ENCODE measurements around the gene KANSL1.

KANSL1 gene

GRCh38 chr17:46064460-46064859, 128.8 kb downstream of the KANSL1 start:
- no peak for DNase-seq

GRCh38 chr17:46063241-46063640, 130.0 kb downstream of the KANSL1 start:
- no peak for DNase-seq

DNA sequence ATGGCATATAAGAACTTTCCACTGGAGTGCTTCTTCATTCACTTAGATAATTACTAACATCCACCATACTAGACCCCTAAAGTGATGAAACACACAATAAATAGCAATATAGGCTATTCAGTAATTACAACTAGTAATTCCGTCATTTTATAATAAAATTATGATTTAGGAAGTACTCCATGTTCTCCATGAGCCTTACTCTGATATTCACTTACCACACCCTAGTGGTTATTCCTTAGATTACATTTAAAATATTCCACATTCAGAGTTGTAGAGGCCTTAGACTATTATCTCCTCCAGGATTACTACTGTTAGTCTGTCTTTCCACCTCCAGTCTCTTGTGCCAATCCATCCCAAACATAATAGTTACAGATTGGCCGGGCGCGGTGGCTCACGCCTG, 131.8 kb downstream of the KANSL1 start:
- DNase-seq = no peak

DNA sequence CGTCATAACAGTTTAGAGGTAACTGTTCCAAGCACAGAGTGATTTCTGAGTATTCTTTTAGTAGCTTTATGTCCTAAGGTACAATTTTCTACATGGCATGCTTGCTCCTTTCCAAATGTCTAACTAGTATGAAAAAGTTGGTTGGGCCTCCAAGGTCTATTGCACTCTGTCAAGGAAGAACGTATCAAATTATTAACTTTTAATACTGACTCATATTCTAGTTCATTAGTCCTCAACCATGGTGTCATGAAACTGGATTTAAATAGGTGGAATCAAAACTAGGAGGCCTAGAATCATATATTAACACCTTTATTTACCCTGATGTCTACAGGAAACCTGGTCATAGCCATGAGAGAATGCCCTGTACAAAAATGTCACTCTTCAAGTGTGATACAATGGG, 132.8 kb downstream of the KANSL1 start:
- DNase-seq = no peak

DNA sequence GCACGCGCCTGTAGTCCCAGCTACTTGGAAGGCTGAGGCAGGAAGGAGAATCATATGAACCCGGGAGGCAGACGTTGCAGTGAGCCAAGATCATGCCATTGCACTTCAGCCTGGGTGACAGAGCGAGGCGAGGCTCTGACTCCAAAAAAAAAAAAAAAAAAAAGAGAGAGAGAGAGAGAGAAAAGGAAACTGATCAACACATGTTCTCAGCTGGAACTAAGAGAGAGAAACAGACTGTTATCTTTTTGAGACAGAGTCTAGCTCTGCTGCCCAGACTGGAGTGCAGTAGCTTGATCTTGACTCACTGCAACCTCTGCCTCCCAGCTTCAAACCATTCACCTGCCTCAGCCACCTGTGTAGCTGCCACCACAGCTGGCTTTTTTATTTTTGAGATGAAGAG, 133.7 kb downstream of the KANSL1 start:
- no peak for DNase-seq

DNA sequence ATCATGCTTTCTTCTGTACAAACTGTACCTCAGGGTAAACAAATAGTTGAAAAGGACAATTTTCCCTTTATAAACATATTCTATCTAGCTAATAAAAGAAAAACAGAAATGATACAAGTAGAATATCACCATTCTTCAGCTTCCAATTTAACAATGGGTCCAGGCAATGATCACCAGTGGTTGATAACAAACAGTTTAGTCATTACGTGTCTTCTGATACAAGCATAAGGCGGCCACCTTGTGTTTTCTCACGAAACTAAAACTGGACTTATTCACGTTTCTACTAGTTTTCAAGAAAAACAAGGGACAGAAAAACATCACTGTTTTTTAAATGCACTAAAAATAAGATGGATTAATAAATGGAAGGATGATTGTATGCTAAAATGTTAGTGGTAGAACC, 135.9 kb downstream of the KANSL1 start:
- DNase-seq = no peak

DNA sequence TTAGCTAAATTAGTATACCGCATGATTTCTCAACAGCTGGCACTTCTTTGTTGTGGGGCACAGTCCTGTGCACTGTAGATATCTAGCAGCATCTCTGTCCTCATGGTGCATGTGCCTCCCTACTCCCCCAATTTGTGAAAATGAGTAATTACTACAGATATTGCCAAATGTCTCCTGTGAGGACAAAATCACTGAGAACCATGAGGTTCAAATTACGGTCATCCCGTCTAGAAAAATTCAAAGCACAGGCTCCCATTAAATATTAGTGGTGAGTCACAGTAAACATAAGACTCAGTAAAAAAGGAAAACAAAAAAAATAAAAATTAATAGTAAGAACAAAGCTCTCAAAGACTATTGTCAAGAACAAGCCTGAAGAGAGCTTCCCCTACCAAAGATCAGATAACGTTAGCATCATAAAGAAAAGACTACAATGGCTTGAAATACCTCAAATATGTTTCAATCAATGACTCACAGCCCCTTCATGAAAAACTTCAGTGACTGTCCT, 136.4 kb downstream of the KANSL1 start:
- no peak for DNase-seq

DNA sequence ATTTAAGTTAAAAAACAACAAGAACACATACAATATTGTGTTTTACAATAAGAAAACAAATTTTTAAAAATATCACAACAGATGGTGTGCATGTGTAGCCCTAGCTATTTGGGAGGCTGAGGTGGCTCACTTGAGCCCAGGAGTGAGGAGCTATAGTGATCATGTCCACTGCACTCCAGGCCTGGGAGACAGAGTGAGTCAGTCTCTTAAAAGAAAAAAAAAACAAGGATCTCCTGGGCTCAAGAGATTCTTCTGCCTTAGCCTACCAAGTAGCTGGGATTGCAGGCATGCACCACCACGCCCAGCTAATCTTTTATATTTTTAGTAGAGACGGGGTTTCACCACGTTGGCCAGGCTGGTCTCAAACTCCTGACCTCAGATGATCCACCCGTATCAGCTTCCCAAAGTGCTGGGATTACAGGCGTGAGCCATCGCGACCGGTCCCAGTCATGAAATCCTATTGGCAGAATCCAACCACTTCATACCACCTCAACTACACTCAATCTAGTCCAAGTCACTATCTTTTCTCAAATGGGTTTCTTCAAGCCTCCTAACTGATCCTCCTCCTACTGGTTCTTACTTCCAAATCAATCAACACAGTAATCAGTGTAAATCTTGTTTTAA, 139.2 kb downstream of the KANSL1 start:
- no peak for DNase-seq

GRCh38 chr17:46049656-46050055, 143.6 kb downstream of the KANSL1 start:
- no peak for DNase-seq

DNA sequence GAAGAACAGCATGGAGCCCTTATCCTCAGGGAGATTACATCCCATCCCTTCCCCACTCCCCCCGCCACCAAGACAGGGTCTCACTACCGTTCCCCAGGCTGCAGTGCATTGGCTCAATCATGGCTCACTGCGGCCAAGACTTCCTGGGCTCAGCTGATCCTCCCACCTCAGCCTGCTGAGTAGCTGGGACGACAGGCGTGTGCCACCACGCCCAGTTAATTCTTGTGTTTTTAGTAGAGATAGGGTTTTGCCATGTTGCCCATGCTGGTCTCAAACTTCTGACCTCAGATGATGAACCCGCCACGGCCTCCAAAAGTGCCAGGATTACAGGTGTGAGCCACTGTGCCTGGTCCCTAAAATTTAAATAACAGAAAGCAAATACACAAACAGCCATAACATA, 145.4 kb downstream of the KANSL1 start:
- no peak for DNase-seq

GRCh38 chr17:46047398-46047797, 145.8 kb downstream of the KANSL1 start:
- no peak for DNase-seq

GRCh38 chr17:46046957-46047356, 146.3 kb downstream of the KANSL1 start:
- no peak for DNase-seq

GRCh38 chr17:46045639-46046038, 147.6 kb downstream of the KANSL1 start:
- no peak for DNase-seq

- no peak for DNase-seq
Observed at GRCh38 chr17:46044989-46045388, 148.2 kb downstream of the KANSL1 start.

GRCh38 chr17:46044286-46044928, 148.8 kb downstream of the KANSL1 start:
- DNase-seq = peak; percentile 51

GRCh38 chr17:46043606-46044005, 149.6 kb downstream of the KANSL1 start:
- DNase-seq = no peak

DNA sequence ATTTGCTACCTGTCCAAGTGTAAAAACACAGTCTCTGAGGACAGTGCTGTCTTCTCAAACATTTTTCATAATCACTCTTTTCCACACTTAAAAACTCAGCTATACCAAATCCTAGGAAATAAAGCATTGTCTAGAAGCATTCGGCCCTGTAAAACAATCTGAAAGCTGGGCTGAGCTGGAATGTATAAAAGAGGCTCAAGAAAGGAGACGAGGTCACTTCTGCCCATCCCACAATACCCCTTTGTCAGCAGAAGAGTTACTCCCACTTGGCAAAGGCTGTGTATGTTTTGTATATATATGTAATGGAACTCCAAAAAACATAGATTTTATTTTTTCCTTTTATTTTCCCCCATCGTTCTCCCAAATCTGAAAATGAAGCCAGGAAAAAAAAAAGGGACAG, 150.3 kb downstream of the KANSL1 start:
- no peak for DNase-seq

DNA sequence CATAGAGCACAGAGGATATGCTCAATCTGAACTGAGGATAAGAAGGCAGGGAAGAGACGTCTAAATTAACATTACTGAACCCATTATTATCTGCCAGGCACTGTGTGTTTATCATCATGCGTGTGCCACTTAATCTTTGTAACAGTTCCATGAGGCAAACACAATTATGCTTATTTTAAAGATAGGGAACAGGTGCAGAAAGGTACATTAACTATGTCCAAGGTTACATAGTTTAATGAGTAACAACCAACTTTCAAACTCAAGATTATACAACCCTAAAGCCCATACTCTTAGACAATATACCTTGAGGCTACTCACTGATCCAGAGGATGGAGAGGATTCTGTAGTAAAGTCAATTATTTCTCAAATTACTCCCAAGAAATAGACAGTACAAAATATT, 151.0 kb downstream of the KANSL1 start:
- no peak for DNase-seq

GRCh38 chr17:46039592-46040186, 153.5 kb downstream of the KANSL1 start:
- no peak for DNase-seq

GRCh38 chr17:46038937-46039336, 154.3 kb downstream of the KANSL1 start:
- DNase-seq = no peak

DNA sequence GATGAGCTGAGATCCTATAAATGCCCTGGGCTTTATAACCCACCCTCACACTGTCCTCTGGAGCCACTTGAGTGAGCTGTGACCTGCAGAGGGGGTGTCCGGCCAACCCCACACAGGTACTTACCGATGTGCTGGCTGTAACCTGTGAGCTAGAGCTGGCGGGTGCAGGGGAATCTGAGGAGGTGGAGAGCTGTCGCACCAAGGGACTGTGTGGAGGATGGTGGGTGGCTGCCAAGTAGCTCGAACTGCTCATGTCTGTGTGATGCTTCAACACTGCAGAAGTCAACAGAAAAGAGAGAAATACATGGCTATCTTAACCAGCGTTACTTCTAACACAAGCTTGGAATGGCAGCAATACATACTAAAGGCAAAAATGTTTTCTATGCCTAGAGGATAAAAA, 154.8 kb downstream of the KANSL1 start:
- no peak for DNase-seq

DNA sequence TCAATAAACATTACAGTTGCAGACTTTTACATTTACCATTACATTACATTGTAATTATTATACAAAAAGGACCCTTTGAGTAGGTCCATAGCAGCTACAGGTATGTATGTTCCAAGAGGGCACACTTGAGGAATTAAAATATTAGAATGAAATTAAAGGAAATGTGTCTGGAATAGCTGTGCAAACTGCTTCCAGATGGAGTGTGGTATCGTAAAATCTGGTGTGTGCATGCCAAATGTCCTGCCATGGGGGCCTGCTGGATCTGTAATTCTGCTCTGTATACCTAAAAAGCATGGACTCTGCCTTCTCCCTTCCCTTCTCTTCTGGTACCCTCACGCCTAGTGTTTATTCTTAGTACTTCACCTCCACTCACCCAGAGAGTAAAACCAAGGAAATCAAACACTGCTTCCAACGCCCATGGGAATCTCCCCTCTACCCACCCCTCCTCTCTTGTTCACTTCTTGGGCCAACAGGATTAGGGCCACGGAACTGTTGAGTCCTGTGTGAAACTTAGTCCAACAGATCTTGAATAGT, 155.4 kb downstream of the KANSL1 start:
- DNase-seq = no peak

DNA sequence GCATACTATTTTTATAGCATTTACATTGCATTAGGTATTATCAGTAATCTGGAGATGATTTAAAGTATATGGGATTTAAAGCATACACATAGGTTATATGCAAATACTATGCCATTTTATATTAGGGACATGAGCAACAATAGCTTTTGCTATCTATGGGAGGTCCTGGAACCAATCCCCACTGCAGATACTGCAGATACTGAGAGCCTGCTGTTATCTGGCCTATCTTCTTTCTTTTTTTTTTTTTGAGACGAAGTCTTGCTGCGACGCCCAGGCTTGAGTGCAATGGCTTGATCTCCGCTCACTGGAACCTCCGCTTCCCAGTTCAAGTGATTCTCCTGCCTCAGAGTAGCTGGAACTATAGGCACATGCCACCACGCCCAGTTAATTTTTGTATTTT, 156.7 kb downstream of the KANSL1 start:
- DNase-seq = no peak

DNA sequence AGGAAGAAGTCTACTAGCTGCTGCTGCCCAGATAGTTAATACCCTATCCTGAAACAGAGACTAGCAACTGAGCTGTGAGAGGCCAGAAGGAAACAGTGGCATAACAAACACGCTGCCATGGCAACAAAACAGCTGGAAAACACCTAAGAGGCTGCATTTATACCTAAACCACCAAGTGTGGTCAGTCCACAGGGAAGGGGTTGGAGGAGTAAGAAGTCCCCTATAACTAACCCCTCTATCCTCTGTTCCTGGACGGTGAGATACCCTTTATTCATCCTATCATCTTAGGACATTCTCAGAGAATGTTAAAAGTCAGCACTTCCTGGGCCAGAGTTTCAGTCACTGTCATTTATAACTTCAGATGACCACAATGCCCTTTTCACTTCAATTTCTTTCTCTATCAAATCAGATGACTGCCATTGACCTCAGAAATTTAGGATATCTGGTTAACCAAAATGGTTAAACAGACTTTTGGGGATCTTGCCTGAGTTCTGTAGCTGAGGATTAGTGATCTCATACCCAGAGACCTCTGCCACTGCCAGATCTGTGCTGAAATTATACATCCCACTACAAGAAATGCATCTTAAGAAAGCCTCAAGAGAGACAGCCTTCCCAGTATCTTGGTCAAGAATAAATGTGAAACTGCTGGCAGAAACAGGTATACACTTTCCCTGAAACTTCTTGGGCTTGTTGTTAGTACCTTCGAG, 158.0 kb downstream of the KANSL1 start:
- DNase-seq = no peak
